G401.6 (cell line): ENCODE results near the gene TCP1.
"Not testable (repeated sequence)": the region's sequence is repeated elsewhere in the genome, so short reads cannot be mapped to it uniquely, and the experiment has no call there.

Experiments used
- FAIRE-seq: peaks from 2 replicates; lab custom pipeline; 2012; peaks lifted over from hg19 to GRCh38; lab: Jason Lieb, UNC

The TCP1 gene

GRCh38 chr6:159733395-159733794 lies 56.0 kb downstream of the TCP1 start:
- FAIRE-seq: not testable (repeated sequence)

GRCh38 chr6:159732550-159732949 lies 56.9 kb downstream of the TCP1 start:
- not testable (repeated sequence) for FAIRE-seq

GRCh38 chr6:159730332-159730676 lies 59.1 kb downstream of the TCP1 start:
- FAIRE-seq: no peak

- no peak for FAIRE-seq
These were observed 59.6 kb downstream of the TCP1 start for GRCh38 chr6:159729598-159730331.

GRCh38 chr6:159728531-159728964 lies 60.9 kb downstream of the TCP1 start:
- peak; percentile 8 for FAIRE-seq
